Measurements from ENCODE around the gene ZNF492. TPM values are rescaled to one million over a fixed set of nuclear protein-coding genes. Genes with fewer than 3 reads are reported as not detected.
"Not testable (repeated sequence)": the region's sequence is repeated elsewhere in the genome, so short reads cannot be mapped to it uniquely, and the experiment has no call there.

ZNF492 gene
- polyA plus RNA-seq, 4 donors = 0.28 to 1.5 TPM; not detected in 2

DNA sequence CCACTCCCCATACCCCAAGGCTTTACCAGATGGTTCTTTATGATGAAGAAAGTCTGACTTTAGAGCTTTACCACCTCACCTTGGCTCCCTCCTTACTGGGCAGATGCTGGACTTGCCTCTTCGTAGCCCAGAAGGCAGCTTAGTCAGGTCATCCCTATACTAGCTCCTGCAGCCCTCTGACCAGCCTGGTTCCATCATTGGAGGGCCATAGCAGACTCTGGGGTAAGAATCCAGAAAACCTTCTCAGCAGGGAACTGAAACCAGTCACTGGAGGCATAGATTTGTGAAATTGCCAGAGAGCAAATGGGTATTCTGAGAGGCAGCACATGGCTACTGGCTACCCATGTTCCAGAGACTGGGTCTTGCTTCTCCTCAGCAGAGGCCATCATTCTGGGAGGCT is 21.8 kb upstream of the ZNF492 start:
- DNase-seq = no peak
- Histone ChIP-seq H3K27me3 (ENCODE audit: control insufficient read depth in 3 of 3, insufficient read depth in 3 of 3, low read length in 3 of 3) (no peaks in the 10 kb centered on the region), H3K9me3 (ENCODE audit: control insufficient read depth in 2 of 2, insufficient read depth in 1 of 2, low read depth in 1 of 2, low read length in 1 of 2) (peaks cover 0 to 8% of the 10 kb centered on the region in 2 donors), H3K4me3 (ENCODE audit: low read depth in 1 of 3, low read length in 3 of 3) (no peak overlapping the region), H3K4me1 (ENCODE audit: control insufficient read depth in 3 of 3, insufficient read depth in 2 of 3, low read depth in 1 of 3, low read length in 2 of 3) (no peaks in the 10 kb centered on the region), H3K36me3 (ENCODE audit: control insufficient read depth in 3 of 3, insufficient read depth in 2 of 3, low read depth in 1 of 3, low read length in 3 of 3) (no peaks in the 10 kb centered on the region), H3K27ac (ENCODE audit: low read depth in 1 of 3, low read length in 2 of 3) (no peak overlapping the region)
- FAIRE-seq = no peak
- WGBS, 3 donors = 52 to 68% (median 67%) methylated on average over 1 of the region's 1 CpG

DNA sequence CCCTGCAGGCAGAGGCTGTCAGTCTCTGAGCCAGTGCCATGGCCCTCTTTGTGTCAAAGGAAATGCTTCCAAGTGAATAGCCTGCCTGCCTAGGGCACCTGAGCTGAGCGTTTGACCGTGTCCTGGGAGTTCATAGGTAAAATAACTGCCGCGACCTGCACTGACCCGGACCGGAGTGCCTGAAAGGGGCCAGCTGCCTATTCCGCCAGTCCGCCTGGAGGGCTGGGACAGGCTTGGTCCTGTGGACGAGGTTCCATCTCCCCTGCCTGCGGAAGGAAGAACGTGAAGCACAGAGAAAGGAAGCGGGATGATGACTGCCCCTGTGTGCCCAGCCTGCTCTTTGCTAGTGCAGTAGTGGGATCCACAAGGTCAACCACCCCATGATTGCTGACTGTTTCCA is 17.5 kb upstream of the ZNF492 start:
- Histone ChIP-seq H3K36me3 (ENCODE audit: control insufficient read depth in 3 of 3, insufficient read depth in 2 of 3, low read depth in 1 of 3, low read length in 3 of 3) (no peaks in the 10 kb centered on the region), H3K4me3 (ENCODE audit: low read depth in 1 of 3, low read length in 3 of 3) (no peak overlapping the region), H3K9me3 (ENCODE audit: control insufficient read depth in 2 of 2, insufficient read depth in 1 of 2, low read depth in 1 of 2, low read length in 1 of 2) (peaks cover 5 to 9% of the 10 kb centered on the region in 2 donors), H3K4me1 (ENCODE audit: control insufficient read depth in 3 of 3, insufficient read depth in 2 of 3, low read depth in 1 of 3, low read length in 2 of 3) (no peaks in the 10 kb centered on the region), H3K27me3 (ENCODE audit: control insufficient read depth in 3 of 3, insufficient read depth in 3 of 3, low read length in 3 of 3) (no peaks in the 10 kb centered on the region), H3K27ac (ENCODE audit: low read depth in 1 of 3, low read length in 2 of 3) (no peak overlapping the region)
- DNase-seq = no peak
- WGBS, 3 donors = 91 to 95% (median 93%) methylated on average over 12 of the region's 12 CpGs
- no peak for FAIRE-seq

DNA sequence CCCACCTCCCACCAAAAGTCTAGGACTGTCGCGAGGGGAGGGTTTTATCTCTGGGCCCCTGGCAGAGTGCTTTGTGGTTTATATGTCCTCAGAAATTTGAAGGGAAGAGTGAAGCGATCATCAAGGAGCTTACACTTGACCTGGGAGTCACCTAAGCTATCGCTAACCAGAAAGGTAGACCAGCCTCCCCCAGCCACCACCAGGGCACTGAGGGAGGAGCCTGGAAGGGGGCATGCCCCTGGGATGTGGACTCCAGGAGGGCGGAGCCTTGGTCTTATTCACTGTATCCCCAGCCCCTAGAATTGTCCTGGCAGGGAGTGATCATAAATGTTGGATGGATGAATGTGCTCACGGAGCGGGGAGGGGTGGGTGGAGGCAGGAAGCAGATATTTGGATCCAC is 16.9 kb upstream of the ZNF492 start:
- FAIRE-seq; H3K27me3 ChIP-seq (ENCODE audit: control insufficient read depth in 3 of 3, insufficient read depth in 3 of 3, low read length in 3 of 3); H3K4me3 ChIP-seq (ENCODE audit: low read depth in 1 of 3, low read length in 3 of 3); H3K9me3 ChIP-seq (ENCODE audit: control insufficient read depth in 2 of 2, insufficient read depth in 1 of 2, low read depth in 1 of 2, low read length in 1 of 2); DNase-seq; H3K4me1 ChIP-seq (ENCODE audit: control insufficient read depth in 3 of 3, insufficient read depth in 2 of 3, low read depth in 1 of 3, low read length in 2 of 3); H3K27ac ChIP-seq (ENCODE audit: low read depth in 1 of 3, low read length in 2 of 3); H3K36me3 ChIP-seq (ENCODE audit: control insufficient read depth in 3 of 3, insufficient read depth in 2 of 3, low read depth in 1 of 3, low read length in 3 of 3): not testable (repeated sequence)
- WGBS, 3 donors = 89 to 94% (median 90%) methylated on average over 6 to 7 of the region's 7 CpGs

DNA sequence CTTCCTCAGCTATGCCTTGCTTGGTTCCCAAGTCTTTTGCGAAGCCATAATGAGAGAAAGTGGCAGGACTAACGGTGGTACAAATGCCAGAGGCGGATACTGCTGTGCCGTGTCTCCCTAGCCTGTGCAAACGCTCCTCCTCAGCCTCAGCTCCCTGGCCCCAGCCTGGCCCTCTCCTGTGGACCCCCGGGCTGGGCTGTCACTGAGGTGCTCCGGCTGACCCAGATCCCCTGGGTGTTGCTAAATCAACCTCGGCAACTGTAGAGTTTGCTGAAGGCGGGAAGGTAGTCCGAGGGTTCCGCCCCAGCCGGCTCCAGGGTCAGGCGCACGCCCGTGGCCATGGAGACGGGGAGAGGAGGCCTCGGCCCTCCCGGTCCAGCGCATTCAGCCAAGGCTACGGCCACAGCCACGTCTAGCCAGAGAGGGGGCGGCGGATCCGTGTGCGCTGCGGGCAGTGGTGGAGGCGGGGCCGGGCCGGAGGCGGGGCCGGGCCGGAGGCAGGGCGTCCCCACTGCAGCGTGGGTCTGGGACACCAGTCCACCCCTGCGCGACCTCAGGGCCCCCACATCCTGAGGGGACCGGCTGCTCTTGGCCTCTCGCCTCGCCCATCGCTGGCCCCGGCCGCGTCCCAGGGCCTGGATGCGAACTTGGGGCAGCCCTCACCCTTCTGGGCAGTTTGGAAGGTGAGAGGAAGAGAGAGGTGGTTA is 16.4 kb upstream of the ZNF492 start:
- Histone ChIP-seq H3K27ac (ENCODE audit: low read depth in 1 of 3, low read length in 2 of 3) (no peak overlapping the region), H3K36me3 (ENCODE audit: control insufficient read depth in 3 of 3, insufficient read depth in 2 of 3, low read depth in 1 of 3, low read length in 3 of 3) (no peaks in the 10 kb centered on the region), H3K27me3 (ENCODE audit: control insufficient read depth in 3 of 3, insufficient read depth in 3 of 3, low read length in 3 of 3) (no peaks in the 10 kb centered on the region), H3K4me1 (ENCODE audit: control insufficient read depth in 3 of 3, insufficient read depth in 2 of 3, low read depth in 1 of 3, low read length in 2 of 3) (no peaks in the 10 kb centered on the region), H3K4me3 (ENCODE audit: low read depth in 1 of 3, low read length in 3 of 3) (no peak overlapping the region), H3K9me3 (ENCODE audit: control insufficient read depth in 2 of 2, insufficient read depth in 1 of 2, low read depth in 1 of 2, low read length in 1 of 2) (peaks cover 5 to 9% of the 10 kb centered on the region in 2 donors)
- FAIRE-seq (no peak), DNase-seq (no peak)
- WGBS, 3 donors = 30 to 52% (median 50%) methylated on average over 32 to 44 of the region's 44 CpGs

DNA sequence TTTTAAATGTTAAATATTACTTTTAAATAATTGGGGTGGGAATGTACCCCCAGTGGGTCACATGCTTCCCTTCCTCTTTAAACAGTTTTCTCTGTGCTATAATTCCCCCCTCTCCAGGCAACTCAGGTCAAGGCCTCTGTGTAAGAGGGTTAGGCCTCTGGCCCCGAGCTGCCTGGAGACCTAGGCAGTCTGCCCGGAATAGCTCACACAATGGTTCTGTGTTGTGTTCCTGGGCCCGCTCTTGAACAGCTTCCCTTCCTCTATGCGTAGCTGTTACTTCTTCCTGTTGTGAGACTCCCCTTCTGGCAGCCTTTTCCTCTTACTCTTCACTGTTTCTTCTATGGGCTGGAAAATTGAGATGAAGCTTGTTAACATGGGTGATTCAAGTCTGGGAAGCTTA is 14.8 kb upstream of the ZNF492 start:
- FAIRE-seq = no peak
- Histone ChIP-seq H3K27me3 (ENCODE audit: control insufficient read depth in 3 of 3, insufficient read depth in 3 of 3, low read length in 3 of 3) (peaks cover 0 to 4% (median 0%) of the 10 kb centered on the region in 3 donors), H3K4me1 (ENCODE audit: control insufficient read depth in 3 of 3, insufficient read depth in 2 of 3, low read depth in 1 of 3, low read length in 2 of 3) (no peaks in the 10 kb centered on the region), H3K36me3 (ENCODE audit: control insufficient read depth in 3 of 3, insufficient read depth in 2 of 3, low read depth in 1 of 3, low read length in 3 of 3) (no peaks in the 10 kb centered on the region), H3K27ac (ENCODE audit: low read depth in 1 of 3, low read length in 2 of 3) (no peak overlapping the region), H3K4me3 (ENCODE audit: low read depth in 1 of 3, low read length in 3 of 3) (no peak overlapping the region), H3K9me3 (ENCODE audit: control insufficient read depth in 2 of 2, insufficient read depth in 1 of 2, low read depth in 1 of 2, low read length in 1 of 2) (peaks cover 9% of the 10 kb centered on the region in 2 donors)
- no peak for DNase-seq
- WGBS, 3 donors = 50 to 69% (median 59%) methylated on average over 4 of the region's 4 CpGs

DNA sequence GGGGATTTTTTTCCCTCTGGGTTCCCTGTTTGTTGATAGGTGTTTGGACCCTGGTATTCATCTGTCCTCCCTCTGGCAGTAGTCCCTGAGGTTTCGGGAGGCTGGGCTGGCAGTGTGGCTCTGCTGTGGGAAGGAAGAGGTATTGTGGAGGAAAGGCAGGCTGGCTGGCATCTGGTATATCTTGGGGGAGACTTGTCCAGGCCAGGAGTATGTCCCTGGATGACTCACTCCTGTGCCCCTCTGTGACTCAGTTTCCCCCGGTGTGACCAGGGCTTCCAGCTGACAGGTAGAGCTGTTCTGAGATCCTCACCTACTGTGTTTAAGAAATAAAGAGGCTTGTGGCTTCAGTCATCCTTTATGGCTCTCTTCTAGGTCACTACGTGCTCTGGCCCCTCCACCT is 14.2 kb upstream of the ZNF492 start:
- Histone ChIP-seq H3K27me3 (ENCODE audit: control insufficient read depth in 3 of 3, insufficient read depth in 3 of 3, low read length in 3 of 3) (peaks cover 0 to 4% (median 0%) of the 10 kb centered on the region in 3 donors), H3K36me3 (ENCODE audit: control insufficient read depth in 3 of 3, insufficient read depth in 2 of 3, low read depth in 1 of 3, low read length in 3 of 3) (no peaks in the 10 kb centered on the region), H3K9me3 (ENCODE audit: control insufficient read depth in 2 of 2, insufficient read depth in 1 of 2, low read depth in 1 of 2, low read length in 1 of 2) (peaks cover 9 to 10% of the 10 kb centered on the region in 2 donors), H3K4me1 (ENCODE audit: control insufficient read depth in 3 of 3, insufficient read depth in 2 of 3, low read depth in 1 of 3, low read length in 2 of 3) (no peaks in the 10 kb centered on the region), H3K27ac (ENCODE audit: low read depth in 1 of 3, low read length in 2 of 3) (no peak overlapping the region), H3K4me3 (ENCODE audit: low read depth in 1 of 3, low read length in 3 of 3) (no peak overlapping the region)
- DNase-seq = no peak
- WGBS, 3 donors = 81 to 89% (median 86%) methylated on average over 3 of the region's 3 CpGs
- no peak for FAIRE-seq

DNA sequence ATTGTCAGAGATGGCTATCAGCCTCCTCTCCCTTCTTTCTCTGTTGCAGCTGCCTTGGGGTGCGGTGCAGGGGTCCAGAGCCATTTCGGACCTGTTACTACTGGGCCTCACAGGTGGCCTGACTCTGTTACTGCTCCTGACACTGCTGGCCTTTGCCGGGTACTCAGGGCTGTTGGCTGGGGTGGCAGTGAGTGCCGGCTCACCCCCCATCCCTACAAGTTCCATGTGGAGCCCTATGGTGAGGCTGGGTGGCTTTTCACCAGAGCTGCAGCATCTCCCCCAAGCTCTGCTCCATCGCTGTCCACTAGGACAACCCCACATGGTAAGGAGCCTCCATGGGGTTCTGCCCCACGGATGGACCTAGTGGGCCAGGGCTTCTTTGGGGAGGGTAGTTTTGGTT is 13.7 kb upstream of the ZNF492 start:
- Histone ChIP-seq H3K4me1 (ENCODE audit: control insufficient read depth in 3 of 3, insufficient read depth in 2 of 3, low read depth in 1 of 3, low read length in 2 of 3) (no peaks in the 10 kb centered on the region), H3K9me3 (ENCODE audit: control insufficient read depth in 2 of 2, insufficient read depth in 1 of 2, low read depth in 1 of 2, low read length in 1 of 2) (peaks cover 11 to 12% of the 10 kb centered on the region in 2 donors), H3K36me3 (ENCODE audit: control insufficient read depth in 3 of 3, insufficient read depth in 2 of 3, low read depth in 1 of 3, low read length in 3 of 3) (no peaks in the 10 kb centered on the region), H3K4me3 (ENCODE audit: low read depth in 1 of 3, low read length in 3 of 3) (no peak overlapping the region), H3K27me3 (ENCODE audit: control insufficient read depth in 3 of 3, insufficient read depth in 3 of 3, low read length in 3 of 3) (peaks cover 0 to 4% (median 0%) of the 10 kb centered on the region in 3 donors), H3K27ac (ENCODE audit: low read depth in 1 of 3, low read length in 2 of 3) (no peak overlapping the region)
- WGBS, 3 donors = 89 to 94% (median 90%) methylated on average over 6 of the region's 6 CpGs
- DNase-seq (no peak), FAIRE-seq (no peak)

DNA sequence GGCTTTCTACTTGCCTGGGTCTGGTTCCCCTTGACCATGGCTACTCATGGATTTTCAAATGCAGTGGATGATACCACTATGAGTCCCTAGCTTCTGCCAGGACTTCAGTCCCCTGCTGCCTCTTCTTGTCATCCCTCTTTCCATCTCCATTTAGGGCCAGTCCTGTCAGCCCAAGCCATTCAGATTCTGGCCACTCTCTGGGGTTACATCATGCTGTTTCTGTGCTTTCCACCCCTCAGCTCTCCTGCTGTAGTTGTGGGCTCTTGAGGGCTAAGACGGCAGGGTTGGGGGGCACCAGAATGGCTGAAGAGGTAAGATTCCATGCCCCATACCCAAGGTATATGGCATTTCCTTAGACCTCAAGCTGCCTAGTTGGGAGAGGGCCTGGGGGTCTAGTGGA is 13.2 kb upstream of the ZNF492 start:
- DNase-seq (no peak), FAIRE-seq (no peak)
- Histone ChIP-seq H3K9me3 (ENCODE audit: control insufficient read depth in 2 of 2, insufficient read depth in 1 of 2, low read depth in 1 of 2, low read length in 1 of 2) (peaks cover 11 to 12% of the 10 kb centered on the region in 2 donors), H3K4me1 (ENCODE audit: control insufficient read depth in 3 of 3, insufficient read depth in 2 of 3, low read depth in 1 of 3, low read length in 2 of 3) (no peaks in the 10 kb centered on the region), H3K4me3 (ENCODE audit: low read depth in 1 of 3, low read length in 3 of 3) (no peak overlapping the region), H3K36me3 (ENCODE audit: control insufficient read depth in 3 of 3, insufficient read depth in 2 of 3, low read depth in 1 of 3, low read length in 3 of 3) (no peaks in the 10 kb centered on the region), H3K27ac (ENCODE audit: low read depth in 1 of 3, low read length in 2 of 3) (no peak overlapping the region), H3K27me3 (ENCODE audit: control insufficient read depth in 3 of 3, insufficient read depth in 3 of 3, low read length in 3 of 3) (peaks cover 0 to 4% (median 0%) of the 10 kb centered on the region in 3 donors)
- 97 to 100% (median 100%) methylated on average over 1 of the region's 1 CpG for WGBS, 3 donors

DNA sequence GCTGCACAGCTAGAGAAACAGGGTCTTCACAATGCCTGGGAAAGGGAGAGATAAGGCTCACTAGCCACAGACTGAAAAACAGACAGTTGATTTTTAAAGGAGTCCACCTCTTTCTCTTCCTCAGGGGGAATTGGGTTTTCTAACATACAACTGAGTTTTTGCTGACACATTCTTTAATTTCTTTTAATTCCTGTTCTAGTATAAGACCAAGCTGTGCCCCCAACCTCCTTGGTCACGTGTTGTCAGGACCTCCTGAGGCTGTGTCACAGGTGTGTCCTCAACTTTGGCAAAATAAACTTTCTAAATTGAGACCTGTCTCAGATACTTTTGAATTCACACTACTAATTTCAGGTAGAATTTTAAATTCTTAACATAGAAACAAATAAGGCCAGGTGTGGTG is 12.1 kb upstream of the ZNF492 start:
- DNase-seq (no peak), FAIRE-seq (no peak)
- Histone ChIP-seq H3K27me3 (ENCODE audit: control insufficient read depth in 3 of 3, insufficient read depth in 3 of 3, low read length in 3 of 3) (peaks cover 0 to 4% (median 0%) of the 10 kb centered on the region in 3 donors), H3K27ac (ENCODE audit: low read depth in 1 of 3, low read length in 2 of 3) (no peak overlapping the region), H3K36me3 (ENCODE audit: control insufficient read depth in 3 of 3, insufficient read depth in 2 of 3, low read depth in 1 of 3, low read length in 3 of 3) (no peaks in the 10 kb centered on the region), H3K4me3 (ENCODE audit: low read depth in 1 of 3, low read length in 3 of 3) (no peak overlapping the region), H3K4me1 (ENCODE audit: control insufficient read depth in 3 of 3, insufficient read depth in 2 of 3, low read depth in 1 of 3, low read length in 2 of 3) (no peaks in the 10 kb centered on the region), H3K9me3 (ENCODE audit: control insufficient read depth in 2 of 2, insufficient read depth in 1 of 2, low read depth in 1 of 2, low read length in 1 of 2) (peaks cover 8 to 12% of the 10 kb centered on the region in 2 donors)
- 16 to 62% (median 24%) methylated on average over 1 of the region's 1 CpG for WGBS, 3 donors

Measured in small intestine (tissue), 7 donors.